HEK293T (cell line): ENCODE data around the gene GOLPH3.
"Not testable (repeated sequence)": the region's sequence is repeated elsewhere in the genome, so short reads cannot be mapped to it uniquely, and the experiment has no call there.

Experiments
- CTCF ChIA-PET: fragments of 350-600 bp; formaldehyde crosslinking; extraction: SDS; loops from one replicate; lab custom pipeline; 2021; ENCODE audit warnings: antibody characterized with exemption, inconsistent platforms; lab: Yijun Ruan, JAX
- POLR2A ChIA-PET: fragments of 350-600 bp; formaldehyde crosslinking; extraction: SDS; loops from one replicate; lab custom pipeline; 2020; ENCODE audit warnings: antibody characterized with exemption, inconsistent platforms; lab: Yijun Ruan, JAX
- DNase-seq: peaks from one replicate; pipeline ENCODE4 v3.0.0; 2012; ENCODE audit warnings: mixed read lengths; ENCODE audit errors: extremely low spot score
- ARNT ChIP-seq: fragments of 450-650 bp; IDR thresholded peaks from 2 replicates; pipeline ENCODE4 v1.6.1; 2017; ENCODE audit warnings: mild to moderate bottlenecking
- BHLHE40 ChIP-seq: fragments of 450-650 bp; IDR thresholded peaks from 2 replicates; pipeline ENCODE4 v1.6.1; 2016; ENCODE audit warnings: mild to moderate bottlenecking, moderate library complexity, borderline replicate concordance
- CTBP1 ChIP-seq: fragments of 450-650 bp; IDR thresholded peaks from 2 replicates; pipeline ENCODE4 v1.6.1; 2016; ENCODE audit warnings: borderline replicate concordance
- ELF4 ChIP-seq: fragments of 450-650 bp; IDR thresholded peaks from 2 replicates; pipeline ENCODE4 v1.6.1; 2017; ENCODE audit warnings: antibody characterized with exemption
- FOXA1 ChIP-seq: fragments of 450-650 bp; IDR thresholded peaks from 2 replicates; pipeline ENCODE4 v1.6.1; 2016; ENCODE audit warnings: mild to moderate bottlenecking
- FOXK2 ChIP-seq: fragments of 450-650 bp; IDR thresholded peaks from 2 replicates; pipeline ENCODE4 v1.6.1; 2016; ENCODE audit warnings: mild to moderate bottlenecking
- FOXM1 ChIP-seq: fragments of 450-650 bp; IDR thresholded peaks from 2 replicates; pipeline ENCODE4 v1.6.1; 2017; ENCODE audit warnings: mild to moderate bottlenecking, borderline replicate concordance
- HDGF ChIP-seq: fragments of 450-650 bp; IDR thresholded peaks from 2 replicates; pipeline ENCODE4 v1.6.1; 2017; ENCODE audit warnings: antibody characterized with exemption, borderline replicate concordance
- NFRKB ChIP-seq: fragments of 450-650 bp; IDR thresholded peaks from 2 replicates; pipeline ENCODE4 v1.6.1; 2016; ENCODE audit warnings: mild to moderate bottlenecking, moderate library complexity
- PKNOX1 ChIP-seq: fragments of 450-650 bp; IDR thresholded peaks from 2 replicates; pipeline ENCODE4 v1.6.1; 2016
- SP1 ChIP-seq: fragments of 450-650 bp; IDR thresholded peaks from 2 replicates; pipeline ENCODE4 v1.6.1; 2017
- SUZ12 ChIP-seq: fragments of 450-650 bp; IDR thresholded peaks from 2 replicates; pipeline ENCODE4 v1.6.1; 2016; ENCODE audit warnings: mild to moderate bottlenecking
- TARDBP ChIP-seq: fragments of 450-650 bp; IDR thresholded peaks from 2 replicates; pipeline ENCODE4 v1.6.1; 2016

The GOLPH3 gene

DNA sequence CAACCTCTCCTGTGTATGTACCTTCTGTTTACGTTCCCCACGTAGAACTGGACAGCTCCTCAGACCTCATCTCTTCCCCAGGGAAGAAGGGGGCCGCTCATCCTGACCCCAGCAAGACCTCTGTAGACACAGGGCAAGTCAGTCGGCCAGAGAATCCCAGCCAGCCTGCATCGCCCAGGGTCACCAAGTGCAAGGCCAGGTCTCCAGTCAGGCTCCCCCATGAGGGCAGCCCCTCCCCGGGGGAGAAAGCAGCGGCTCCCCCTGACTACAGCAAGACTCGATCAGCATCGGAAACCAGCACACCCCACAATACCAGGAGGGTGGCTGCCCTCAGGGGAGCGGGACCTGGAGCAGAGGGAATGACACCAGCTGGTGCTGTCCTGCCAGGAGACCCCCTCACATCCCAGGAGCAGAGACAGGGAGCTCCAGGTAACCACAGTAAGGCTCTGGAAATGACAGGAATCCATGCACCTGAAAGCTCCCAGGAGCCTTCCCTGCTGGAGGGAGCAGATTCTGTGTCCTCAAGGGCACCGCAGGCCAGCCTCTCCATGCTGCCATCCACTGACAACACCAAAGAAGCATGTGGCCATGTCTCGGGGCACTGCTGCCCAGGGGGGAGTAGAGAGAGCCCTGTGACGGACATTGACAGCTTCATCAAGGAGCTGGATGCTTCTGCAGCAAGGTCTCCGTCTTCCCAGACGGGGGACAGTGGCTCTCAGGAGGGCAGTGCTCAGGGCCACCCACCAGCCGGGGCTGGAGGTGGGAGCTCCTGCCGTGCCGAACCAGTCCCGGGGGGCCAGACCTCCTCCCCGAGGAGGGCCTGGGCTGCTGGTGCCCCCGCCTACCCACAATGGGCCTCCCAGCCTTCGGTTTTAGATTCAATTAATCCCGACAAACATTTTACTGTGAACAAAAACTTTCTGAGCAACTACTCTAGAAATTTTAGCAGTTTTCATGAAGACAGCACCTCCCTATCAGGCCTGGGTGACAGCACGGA lies 86.7 kb downstream of the GOLPH3 start:
- ChIA-PET CTCF (no interaction called here), POLR2A (no interaction called here)
- no peak for TF ChIP-seq ELF4
- TF ChIP-seq FOXK2 = no peak
- no peak for TF ChIP-seq NFRKB
- no peak for TF ChIP-seq TARDBP
- TF ChIP-seq CTBP1 = no peak
- TF ChIP-seq FOXA1 = no peak
- TF ChIP-seq PKNOX1 = no peak
- no peak for TF ChIP-seq FOXM1
- TF ChIP-seq ARNT = no peak
- no peak for TF ChIP-seq SUZ12
- TF ChIP-seq SP1 = no peak
- TF ChIP-seq HDGF = no peak
- no peak for TF ChIP-seq BHLHE40
- no peak for DNase-seq

- DNase-seq = no peak
- ChIA-PET CTCF (no interaction called here), POLR2A (no interaction called here)
- no peak for TF ChIP-seq FOXK2
- TF ChIP-seq HDGF = no peak
- no peak for TF ChIP-seq ELF4
- TF ChIP-seq PKNOX1 = no peak
Measured at GRCh38 chr5:32083981-32084430, 90.1 kb downstream of the GOLPH3 start.

GRCh38 chr5:32082701-32083100 lies 91.4 kb downstream of the GOLPH3 start:
- ChIA-PET CTCF (no interaction called here), POLR2A (interaction anchor here (1.2 kb wide), 1 partner anchor 14 kb away, joined by 3 read pairs; no protein-coding TSS in a partner anchor)
- DNase-seq = no peak
- TF ChIP-seq ARNT (no peak), SP1 (no peak), PKNOX1 (no peak), FOXM1 (no peak)

DNA sequence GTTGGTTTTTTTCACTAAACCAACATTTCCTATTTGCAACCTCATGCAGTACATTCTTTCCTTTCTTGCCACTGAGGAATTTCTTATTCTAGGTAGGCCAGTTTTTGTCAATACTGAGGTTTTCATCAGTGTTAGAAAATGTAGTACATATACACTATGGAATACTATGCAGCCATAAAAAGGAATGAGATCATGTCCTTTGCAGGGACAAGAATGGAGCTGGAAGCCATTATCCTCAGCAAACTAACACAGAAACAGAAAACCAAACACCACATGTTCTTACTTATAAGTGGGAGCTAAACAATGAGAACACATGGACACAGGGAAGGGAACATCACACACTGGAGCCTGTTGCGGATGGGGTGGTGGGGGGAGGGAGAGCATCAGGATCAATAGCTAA lies 93.6 kb downstream of the GOLPH3 start:
- POLR2A ChIA-PET, CTCF ChIA-PET, DNase-seq: not testable (repeated sequence)

- POLR2A ChIA-PET, CTCF ChIA-PET, DNase-seq: not testable (repeated sequence)
Measured at GRCh38 chr5:32078855-32079254, 95.3 kb downstream of the GOLPH3 start.

GRCh38 chr5:32076699-32077695 lies 97.1 kb downstream of the GOLPH3 start:
- peak; percentile 42 for DNase-seq
- ChIA-PET CTCF (interaction anchor here (0.6 to 1.6 kb wide), 14 partner anchors 8 to 275 kb away, joined by 3 to 28 read pairs (median 3); no protein-coding TSS in a partner anchor), POLR2A (no interaction called here)
- peak; percentile 43; the same call in 1 of the 2 replicates for TF ChIP-seq PKNOX1
- no peak for TF ChIP-seq ARNT
- no peak for TF ChIP-seq FOXA1
